ENCODE measurements around the gene CATSPER3.

Gene CATSPER3

GRCh38 chr5:134965271-134965825 is 2.4 kb upstream of the CATSPER3 start:
- no peak for TF ChIP-seq EZH2 (optimal IDR thresholded peaks at IDR 0.05; ENCODE audit: low read depth, low read length)
- no peak for TF ChIP-seq CTCF (IDR thresholded peaks at IDR 0.05; ENCODE audit: low read length)
- TF ChIP-seq EZH2phosphoT487 (IDR thresholded peaks at IDR 0.05; ENCODE audit: low read length): no peak
- Histone ChIP-seq H3K4me1 (ENCODE audit: low read length) (0 out of 2 replicates have a peak, but pooled peaks cover 7% of the 10 kb centered on the region), H3K27ac (ENCODE audit: low read length) (no peak overlapping the region), H2AFZ (ENCODE audit: low read length) (no peak overlapping the region), H3K4me2 (ENCODE audit: low read depth, low read length) (no peak overlapping the region), H3K79me2 (ENCODE audit: low read length) (no peaks in the 10 kb centered on the region), H4K20me1 (ENCODE audit: insufficient read depth, low read length) (no peaks in the 10 kb centered on the region), H3F3A (ENCODE audit: insufficient read depth, low read length) (no peaks in the 10 kb centered on the region), H3K9me3 (replicated peaks; ENCODE audit: insufficient read depth, low read length) (no peaks in the 10 kb centered on the region), H3K27me3 (replicated peaks; ENCODE audit: insufficient read depth, low read length) (no peaks in the 10 kb centered on the region), H3K9me2 (replicated peaks; ENCODE audit: insufficient read depth, low read length) (no peaks in the 10 kb centered on the region), H3K4me3 (ENCODE audit: low read length) (no peak overlapping the region), H3K9ac (ENCODE audit: low read length) (no peak overlapping the region), H3K36me3 (replicated peaks; ENCODE audit: insufficient read depth, low read length) (no peaks in the 10 kb centered on the region)
- DNase-seq: peak; percentile 8

GRCh38 chr5:134968055-134968454 is 348 bp downstream of the CATSPER3 start:
- H3K36me3 ChIP-seq (replicated peaks; ENCODE audit: insufficient read depth, low read length): no peaks in the 10 kb centered on the region
- no peak overlapping the region for H3K4me2 ChIP-seq (ENCODE audit: low read depth, low read length)
- H3K79me2 ChIP-seq (ENCODE audit: low read length): no peaks in the 10 kb centered on the region
- no peaks in the 10 kb centered on the region for H4K20me1 ChIP-seq (ENCODE audit: insufficient read depth, low read length)
- H3K4me1 ChIP-seq (ENCODE audit: low read length): 0 out of 2 replicates have a peak, but pooled peaks cover 7% of the 10 kb centered on the region
- H3K9ac ChIP-seq (ENCODE audit: low read length): no peak overlapping the region
- DNase-seq: no peak
- no peak overlapping the region for H3K27ac ChIP-seq (ENCODE audit: low read length)
- no peak overlapping the region for H3K4me3 ChIP-seq (ENCODE audit: low read length)
- TF ChIP-seq EZH2phosphoT487 (IDR thresholded peaks at IDR 0.05; ENCODE audit: low read length) (no peak), EZH2 (optimal IDR thresholded peaks at IDR 0.05; ENCODE audit: low read depth, low read length) (no peak), CTCF (IDR thresholded peaks at IDR 0.05; ENCODE audit: low read length) (no peak)
- no peak overlapping the region for H2AFZ ChIP-seq (ENCODE audit: low read length)
- H3K9me3 ChIP-seq (replicated peaks; ENCODE audit: insufficient read depth, low read length): no peaks in the 10 kb centered on the region
- H3K27me3 ChIP-seq (replicated peaks; ENCODE audit: insufficient read depth, low read length): no peaks in the 10 kb centered on the region
- no peaks in the 10 kb centered on the region for H3F3A ChIP-seq (ENCODE audit: insufficient read depth, low read length)
- H3K9me2 ChIP-seq (replicated peaks; ENCODE audit: insufficient read depth, low read length): no peaks in the 10 kb centered on the region

GRCh38 chr5:134969166-134969565 is 1.5 kb downstream of the CATSPER3 start:
- Histone ChIP-seq H3K4me2 (ENCODE audit: low read depth, low read length) (no peak overlapping the region), H3K27ac (ENCODE audit: low read length) (no peak overlapping the region)

More at GRCh38 chr5:134969166-134969565, 1.5 kb downstream of the CATSPER3 start:
- Histone ChIP-seq H2AFZ (ENCODE audit: low read length) (no peak overlapping the region), H3K4me3 (ENCODE audit: low read length) (no peak overlapping the region), H3K79me2 (ENCODE audit: low read length) (no peaks in the 10 kb centered on the region), H3F3A (ENCODE audit: insufficient read depth, low read length) (no peaks in the 10 kb centered on the region), H3K9me2 (replicated peaks; ENCODE audit: insufficient read depth, low read length) (no peaks in the 10 kb centered on the region), H3K27me3 (replicated peaks; ENCODE audit: insufficient read depth, low read length) (no peaks in the 10 kb centered on the region), H3K36me3 (replicated peaks; ENCODE audit: insufficient read depth, low read length) (no peaks in the 10 kb centered on the region), H3K9me3 (replicated peaks; ENCODE audit: insufficient read depth, low read length) (no peaks in the 10 kb centered on the region), H3K9ac (ENCODE audit: low read length) (no peak overlapping the region), H3K4me1 (ENCODE audit: low read length) (0 out of 2 replicates have a peak, but pooled peaks cover 7% of the 10 kb centered on the region), H4K20me1 (ENCODE audit: insufficient read depth, low read length) (no peaks in the 10 kb centered on the region)
- TF ChIP-seq CTCF (IDR thresholded peaks at IDR 0.05; ENCODE audit: low read length) (no peak), EZH2 (optimal IDR thresholded peaks at IDR 0.05; ENCODE audit: low read depth, low read length) (no peak), EZH2phosphoT487 (IDR thresholded peaks at IDR 0.05; ENCODE audit: low read length) (no peak)
- no peak for DNase-seq

Data from MM.1S (cell line).